Superior temporal gyrus (tissue), 1 donor: ENCODE results near the gene GJB2.

Experiments used
- DNase-seq: peaks from one replicate; pipeline ENCODE4 v3.0.0-alpha.2; 2016; ENCODE audit errors: extremely low spot score

GJB2 gene

GRCh38 chr13:20141238-20142022, 51.3 kb downstream of the GJB2 start:
- DNase-seq = no peak

DNA sequence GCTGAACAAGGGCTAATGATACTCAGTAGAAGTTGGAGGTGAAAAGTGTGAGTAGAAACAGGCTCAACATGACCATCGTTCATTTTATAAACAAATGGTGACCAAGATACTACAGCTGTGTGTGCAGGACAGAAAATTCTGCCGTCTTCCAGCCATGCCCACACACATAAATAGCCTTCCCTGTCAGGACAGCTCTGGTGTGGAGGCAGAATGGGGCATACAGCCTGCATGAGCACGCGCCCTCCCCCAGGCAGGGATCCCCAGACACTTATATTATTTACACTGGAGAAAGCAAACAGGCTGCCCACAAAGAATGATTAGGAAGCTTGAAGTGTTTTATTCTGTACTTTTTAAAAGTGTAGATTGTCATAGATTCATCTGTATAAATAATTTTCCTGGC, 52.3 kb downstream of the GJB2 start:
- no peak for DNase-seq

GRCh38 chr13:20137875-20138274, 54.9 kb downstream of the GJB2 start:
- DNase-seq = no peak
